HG02840 (cell line): Measurements from ENCODE around the gene PNPLA4.

Experiments
- ATAC-seq: cut with Tn5 transposase; IDR thresholded peaks from one replicate; pipeline ENCODE4 v1.9.1; 2021; ENCODE audit warnings: mild to moderate bottlenecking, moderate library complexity, moderate number of reproducible peaks; ENCODE audit not compliant: unreplicated experiment, low FRiP score

Gene PNPLA4, protein sequence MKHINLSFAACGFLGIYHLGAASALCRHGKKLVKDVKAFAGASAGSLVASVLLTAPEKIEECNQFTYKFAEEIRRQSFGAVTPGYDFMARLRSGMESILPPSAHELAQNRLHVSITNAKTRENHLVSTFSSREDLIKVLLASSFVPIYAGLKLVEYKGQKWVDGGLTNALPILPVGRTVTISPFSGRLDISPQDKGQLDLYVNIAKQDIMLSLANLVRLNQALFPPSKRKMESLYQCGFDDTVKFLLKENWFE

GRCh38 chrX:7927259-7928167 lies at the start of gene PNPLA4:
Gene PNPLA4, minus strand, starts transcription at chrX:7927413. Its CDS starts 1,294 bp downstream, at chrX:7926119.
- ATAC-seq, result peak; percentile 96

DNA sequence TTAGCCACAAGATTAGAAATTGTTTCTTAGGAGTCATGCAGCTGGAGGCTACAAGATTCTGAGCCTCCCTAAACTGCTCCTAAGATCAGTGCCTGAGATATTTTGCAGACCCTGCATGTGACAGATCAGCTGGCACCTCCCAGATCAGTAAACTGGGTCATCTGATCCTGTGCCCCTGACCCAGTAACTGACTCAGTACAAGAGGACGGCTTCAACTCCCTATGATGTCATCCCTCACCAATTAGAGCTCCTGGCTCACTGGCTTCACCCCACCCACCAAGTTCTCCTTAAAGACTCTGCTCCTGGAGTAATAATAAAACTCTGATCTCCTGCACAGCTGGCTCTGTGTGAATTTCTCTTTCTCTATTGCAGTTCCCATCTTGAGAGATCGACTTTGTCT lies 45.4 kb upstream of the PNPLA4 start:
- ATAC-seq, result no peak

- ATAC-seq, result no peak
These were observed 43.2 kb upstream of the PNPLA4 start for GRCh38 chrX:7970428-7970827.

DNA sequence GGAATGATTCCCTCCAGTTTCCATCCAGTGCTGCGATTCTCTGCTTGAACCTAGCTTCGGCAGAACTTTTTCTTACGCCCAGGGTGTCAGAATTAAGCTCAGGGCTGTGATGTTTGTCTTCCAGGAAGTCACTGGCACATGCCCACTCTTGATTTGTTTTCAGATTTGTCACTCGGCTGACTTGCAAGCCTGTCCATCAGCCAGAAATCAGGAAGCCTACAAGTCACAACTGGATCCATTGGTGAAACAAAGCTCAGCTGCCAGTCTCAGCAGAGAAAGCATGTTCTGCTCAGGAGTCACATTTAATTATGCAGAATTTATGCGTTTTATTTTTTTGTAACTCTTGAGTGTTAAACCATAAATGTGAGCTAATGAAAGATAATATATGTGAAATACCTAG lies 38.2 kb upstream of the PNPLA4 start:
- ATAC-seq, result no peak

DNA sequence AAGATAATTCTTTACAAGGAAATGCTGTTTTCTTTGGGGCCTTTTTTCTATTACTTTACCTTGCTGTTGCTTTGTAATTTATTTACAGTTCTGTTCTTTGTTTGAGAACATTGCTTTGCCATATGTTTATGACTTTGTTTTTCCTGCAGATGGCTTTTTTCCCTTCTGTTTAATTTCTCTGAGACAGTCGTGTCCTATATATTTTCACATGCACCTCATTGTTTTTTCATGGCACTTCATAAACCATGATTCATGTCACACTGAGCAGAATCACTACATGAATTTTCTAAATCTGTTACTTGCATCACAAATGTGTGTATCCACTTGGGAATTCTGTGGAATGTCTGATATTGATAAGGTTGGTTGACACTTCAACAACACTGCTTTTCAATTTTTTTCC lies 33.0 kb upstream of the PNPLA4 start:
- no peak for ATAC-seq

DNA sequence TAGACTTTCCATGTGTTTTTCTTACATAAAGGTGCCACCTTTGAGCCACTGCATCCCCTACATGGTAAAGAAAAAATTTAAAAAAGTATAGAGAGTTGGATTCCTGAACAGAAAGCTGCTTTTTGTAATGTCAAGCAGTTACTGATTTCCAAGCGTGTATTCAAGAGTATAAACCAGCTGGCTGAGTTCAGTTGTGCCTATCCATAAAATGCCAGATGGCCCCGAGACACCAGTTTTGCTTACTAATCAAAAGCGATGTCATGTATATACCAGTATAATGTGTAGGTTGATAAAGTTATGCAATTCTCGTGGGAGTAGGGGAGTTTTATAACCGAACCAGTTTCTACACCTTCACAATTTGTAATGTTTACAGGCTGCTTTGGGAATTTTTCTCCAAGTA lies 26.2 kb upstream of the PNPLA4 start:
- ATAC-seq, result no peak

- no peak for ATAC-seq
These were observed 23.7 kb upstream of the PNPLA4 start for GRCh38 chrX:7950865-7951264.

- ATAC-seq, result no peak
These were observed 21.3 kb upstream of the PNPLA4 start for GRCh38 chrX:7948483-7948882.

DNA sequence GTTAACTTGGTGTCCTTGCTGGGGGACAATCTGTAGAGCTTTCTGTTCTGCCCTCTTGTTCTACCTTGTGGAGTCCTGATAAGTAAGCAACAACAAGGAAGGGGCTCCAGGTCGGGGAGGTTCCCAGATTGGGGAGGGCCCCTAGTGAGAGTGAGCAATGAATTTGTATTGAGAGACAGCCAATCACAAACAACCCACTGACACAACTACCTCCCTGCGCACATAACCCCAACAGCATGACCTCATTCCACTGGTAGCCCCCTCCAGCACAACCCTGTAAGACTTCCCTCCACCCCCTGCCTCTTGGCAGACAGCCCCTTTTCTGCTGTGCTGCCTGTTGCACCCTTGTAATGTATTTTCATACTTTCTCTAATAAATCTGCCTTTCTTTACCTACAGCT lies 19.7 kb upstream of the PNPLA4 start:
- ATAC-seq, result no peak

- ATAC-seq, result no peak
These were observed 16.5 kb upstream of the PNPLA4 start for GRCh38 chrX:7943600-7944245.

GRCh38 chrX:7941390-7942042 lies 14.3 kb upstream of the PNPLA4 start:
- no peak for ATAC-seq

- no peak for ATAC-seq
These were observed 6.8 kb upstream of the PNPLA4 start for GRCh38 chrX:7934026-7934425.

DNA sequence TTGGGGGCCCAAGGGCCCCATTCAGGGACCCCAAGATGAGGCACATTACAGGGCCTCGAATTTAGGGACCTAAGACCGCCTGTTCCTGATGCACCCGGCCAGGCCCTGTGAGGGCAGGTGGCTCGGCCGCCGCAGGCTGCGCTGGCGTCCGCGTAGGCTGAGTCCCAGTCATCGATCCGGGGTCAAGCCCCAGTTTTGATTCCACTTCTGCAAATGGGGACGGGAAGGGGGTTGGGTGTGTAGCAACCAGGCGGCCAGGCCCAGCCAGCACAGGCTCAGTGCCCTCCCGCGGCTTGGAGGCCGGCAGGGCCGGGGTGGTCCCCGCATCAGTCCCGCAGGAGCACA lies 327 bp downstream of the PNPLA4 start:
- no peak for ATAC-seq

GRCh38 chrX:7926501-7926900 lies 712 bp downstream of the PNPLA4 start:
- ATAC-seq, result no peak

DNA sequence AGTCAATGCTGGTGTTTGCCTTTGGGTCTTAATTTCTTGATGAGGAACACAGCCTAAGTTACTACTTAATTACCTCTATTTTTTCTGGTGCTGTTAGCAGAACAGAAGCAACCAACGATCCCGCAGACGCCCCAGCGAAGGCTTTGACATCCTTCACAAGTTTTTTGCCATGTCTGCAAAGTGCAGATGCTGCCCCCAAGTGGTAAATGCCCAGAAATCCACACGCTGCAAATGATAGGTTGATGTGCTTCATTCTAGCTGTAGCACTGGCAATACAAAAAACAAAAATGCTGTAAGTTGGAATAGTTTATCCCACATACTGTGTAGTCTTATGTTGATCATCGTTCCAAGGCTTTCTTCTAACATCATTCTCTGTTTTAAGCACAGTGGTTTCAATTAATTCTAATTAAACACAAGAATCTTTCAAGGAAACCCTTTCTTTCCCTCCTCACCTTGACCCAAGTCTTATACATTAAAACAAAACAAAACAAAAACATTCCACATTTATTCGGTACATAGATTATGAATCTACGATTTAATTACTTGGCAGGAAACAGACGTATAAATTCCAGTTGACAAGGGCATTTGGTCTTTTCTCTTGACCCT lies 1.2 kb downstream of the PNPLA4 start:
- ATAC-seq, result no peak

DNA sequence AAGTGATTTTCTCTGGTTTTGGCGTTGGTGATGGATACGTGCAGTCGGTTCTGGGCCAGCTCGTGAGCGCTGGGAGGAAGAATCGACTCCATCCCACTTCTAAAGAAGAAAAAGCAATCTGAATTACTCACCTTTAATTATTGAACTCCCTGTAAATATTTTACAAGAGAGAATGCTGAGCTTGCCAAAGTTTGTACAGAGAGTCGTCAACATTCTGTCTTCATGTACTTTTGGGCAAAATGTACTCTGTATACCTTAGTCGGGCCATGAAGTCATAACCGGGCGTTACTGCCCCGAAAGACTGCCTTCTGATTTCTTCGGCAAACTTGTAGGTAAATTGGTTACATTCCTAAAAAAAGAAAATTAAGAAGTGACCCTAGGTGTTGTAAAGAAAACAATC lies 5.5 kb downstream of the PNPLA4 start:
- no peak for ATAC-seq

DNA sequence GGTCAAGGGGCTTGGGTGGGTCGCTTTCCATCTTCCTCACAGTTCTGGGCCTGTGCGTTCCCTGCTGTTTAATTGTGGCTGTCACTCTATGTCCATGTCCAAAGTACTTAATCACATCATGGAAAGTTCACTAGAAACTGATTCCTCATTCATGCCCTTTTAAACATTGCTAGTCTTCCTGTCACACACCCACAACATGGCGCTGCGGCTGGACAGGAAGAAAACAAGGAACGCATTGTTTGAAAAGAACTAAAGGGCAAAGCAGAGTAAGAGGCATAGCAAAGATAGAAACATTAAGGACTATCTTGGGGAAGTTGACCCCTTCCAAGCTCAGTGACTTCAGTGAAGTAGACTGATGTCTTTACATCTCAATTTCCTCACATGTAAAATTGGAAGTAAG lies 18.4 kb downstream of the PNPLA4 start:
- ATAC-seq, result no peak

DNA sequence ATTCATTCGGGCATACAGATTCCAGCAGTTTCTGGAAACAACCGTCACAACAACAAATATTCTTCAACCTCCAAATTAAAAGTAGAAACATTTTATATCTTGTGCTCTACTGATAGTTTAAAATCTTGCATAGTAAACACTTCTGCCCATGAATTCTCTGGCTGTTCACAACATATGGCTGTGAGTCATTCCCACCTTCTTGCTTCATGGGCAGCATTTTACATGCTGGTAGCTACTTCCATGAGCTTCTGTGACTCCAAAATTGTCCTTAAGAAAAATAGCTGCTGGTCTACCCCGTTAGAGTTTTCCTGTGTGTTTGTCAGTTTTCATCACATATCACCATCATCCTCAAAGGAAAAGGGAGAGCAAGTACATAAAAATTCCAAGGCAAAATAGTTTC lies 22.7 kb downstream of the PNPLA4 start:
- ATAC-seq, result no peak

GRCh38 chrX:7891928-7892327 lies 35.3 kb downstream of the PNPLA4 start:
- ATAC-seq, result no peak

GRCh38 chrX:7889680-7890079 lies 37.5 kb downstream of the PNPLA4 start:
- ATAC-seq, result no peak

DNA sequence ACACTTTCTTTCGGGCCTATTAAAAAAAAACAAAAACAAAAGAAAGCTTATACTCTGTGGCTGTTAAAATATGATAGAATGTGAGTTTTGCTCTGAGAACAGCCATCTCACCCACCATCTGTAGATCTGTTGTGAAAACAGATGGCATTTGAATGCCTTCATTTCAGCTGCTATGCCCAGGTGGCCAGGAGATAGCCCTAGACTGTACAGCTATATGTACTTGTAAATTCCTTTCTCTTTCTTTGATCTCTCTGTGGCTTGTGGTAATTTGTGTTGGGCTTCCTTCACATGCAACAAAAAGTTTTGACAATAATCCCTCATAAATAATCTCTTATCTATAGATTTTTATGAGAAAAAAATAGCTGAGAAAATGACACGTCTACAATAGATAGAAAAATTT lies 38.1 kb downstream of the PNPLA4 start:
- no peak for ATAC-seq
